CD4-positive, alpha-beta T cell (primary cell): ENCODE results near the gene SNX30. TPM values are rescaled to one million over a fixed set of nuclear protein-coding genes. Genes with fewer than 3 reads are reported as not detected.

Source experiments
- ATAC-seq: fragments of 200-7000 bp; cut with Tn5 transposase; one replicate; pipeline ENCODE4 v1.10.0; 2022; ENCODE audit warnings: mild to moderate bottlenecking; ENCODE audit not compliant: poor library complexity
- CTCF ChIA-PET: fragments of 350-600 bp; sonication (Branson Sonifier 250); formaldehyde crosslinking; loops from one replicate; lab custom pipeline; 2021; ENCODE audit warnings: antibody characterized with exemption, inconsistent platforms; lab: Charles Lee
- POLR2A ChIA-PET: fragments of 350-600 bp; sonication (Branson Sonifier 250); formaldehyde crosslinking; loops from one replicate; lab custom pipeline; 2021; ENCODE audit warnings: antibody characterized with exemption, inconsistent platforms; lab: Charles Lee
- DNase-seq, 14 experiments: peaks; one replicate each; pipeline ENCODE4 v3.0.0-alpha.2; 2013 to 2020; ENCODE audit warnings: mixed read lengths in 2 of 14
- H3K27ac ChIP-seq, 2 donors: one replicate each; pipeline versions ENCODE4 v1.5.1 to v1.7.0; 2013; ENCODE audit warnings: low read length in 2 of 2, low read depth in 1 of 2, mild to moderate bottlenecking in 1 of 2
- H3K27me3 ChIP-seq, 2 experiments: 1 replicate in 1 of 2; 2 replicates in 1 of 2; pipeline versions ENCODE4 v1.6.1 to v1.7.0; 2013; ENCODE audit warnings: low read length in 2 of 2, control low read depth in 1 of 2, mild to moderate bottlenecking in 1 of 2, moderate library complexity in 1 of 2; ENCODE audit not compliant: insufficient read depth in 2 of 2, control insufficient read depth in 1 of 2
- H3K36me3 ChIP-seq: one replicate; pipeline ENCODE4 v1.6.1; 2013; ENCODE audit warnings: low read length, control low read depth; ENCODE audit not compliant: insufficient read depth
- H3K4me1 ChIP-seq: one replicate; pipeline ENCODE4 v1.6.1; 2013; ENCODE audit warnings: low read length, control low read depth; ENCODE audit not compliant: insufficient read depth
- H3K4me3 ChIP-seq: one replicate; pipeline ENCODE4 v1.5.1; 2013; ENCODE audit warnings: mild to moderate bottlenecking, low read length, moderate library complexity
- H3K9me3 ChIP-seq, 2 experiments: 1 replicate in 1 of 2; 2 replicates in 1 of 2; pipeline versions ENCODE4 v1.6.1 to v1.7.0; 2013; ENCODE audit warnings: low read length in 2 of 2, mild to moderate bottlenecking in 2 of 2, control low read depth in 1 of 2, moderate library complexity in 1 of 2; ENCODE audit not compliant: control insufficient read depth in 1 of 2, insufficient read depth in 1 of 2
- H3K27ac Mint-ChIP-seq: one replicate; pipeline ENCODE4 v1.8.0; 2020; ENCODE audit warnings: mixed read lengths
- H3K27me3 Mint-ChIP-seq: one replicate; pipeline ENCODE4 v1.8.0; 2021; ENCODE audit warnings: mixed read lengths
- H3K36me3 Mint-ChIP-seq: one replicate; pipeline ENCODE4 v1.8.0; 2021; ENCODE audit warnings: low read depth, mixed read lengths
- H3K4me1 Mint-ChIP-seq: one replicate; pipeline ENCODE4 v1.8.0; 2021; ENCODE audit warnings: low read depth, mixed read lengths
- H3K4me3 Mint-ChIP-seq: one replicate; pipeline ENCODE4 v1.8.0; 2020; ENCODE audit warnings: mild to moderate bottlenecking, mixed read lengths
- H3K9me3 Mint-ChIP-seq: one replicate; pipeline ENCODE4 v1.8.0; 2020; ENCODE audit warnings: mixed read lengths
- intact Hi-C, 2 experiments: fragments of 100-400 bp; cut with DNase I in 1 of 2; cut with micrococcal nuclease in 1 of 2; formaldehyde crosslinking; loops; one replicate each; pipeline versions ENCODE4 v1.15.1 to v1.9.0; 2023 to 2025; cut with DNase I, micrococcal nuclease
- total RNA-seq, 174 experiments: library from RNA in 2 of 174; stranded (reverse) in 2 of 174; gene quantifications; one replicate each; pipeline ENCODE4 v1.2.3 and lab custom pipeline; 2021 to 2026
- TF ChIP-seq, protein P1 (sequence below): fragments of 200-600 bp; IDR thresholded peaks from one replicate; pipeline ENCODE4 v1.8.0; 2022; ENCODE audit warnings: antibody characterized with exemption, mild to moderate bottlenecking

The SNX30 gene
- total RNA-seq, 2 experiments from 2014 or later, result 5.2 to 5.8 TPM

GRCh38 chr9:112785986-112786385 is 35.4 kb downstream of the SNX30 start:
- DNase-seq (no peak), ATAC-seq (no peak)
- Mint-ChIP-seq H3K27ac (no peak overlapping the region), H3K4me1 (peaks cover 43% of the 10 kb centered on the region), H3K27me3 (no peaks in the 10 kb centered on the region), H3K9me3 (no peaks in the 10 kb centered on the region), H3K4me3 (no peak overlapping the region), H3K36me3 (no peaks in the 10 kb centered on the region)
- no peaks in the 10 kb centered on the region for H3K36me3 ChIP-seq
- no peaks in the 10 kb centered on the region for H3K9me3 ChIP-seq
- intact Hi-C loops, result loop anchor here in 1 of 2 experiments (5.0 kb wide), 1 partner anchor 34 kb away; the partner anchor contains the start of gene SNX30
- no peak overlapping the region for H3K27ac ChIP-seq
- ChIA-PET POLR2A (interaction anchor here (0.6 to 1.2 kb wide), 2 partner anchors 23 to 102 kb away, joined by 4 read pairs; no protein-coding TSS in a partner anchor), CTCF (interaction anchor here (0.6 kb wide), 1 partner anchor 40 kb away, joined by 3 read pairs; no protein-coding TSS in a partner anchor)
- no peak overlapping the region for H3K4me3 ChIP-seq
- peaks cover 11% of the 10 kb centered on the region for H3K4me1 ChIP-seq
- TF ChIP-seq, protein P1, sequence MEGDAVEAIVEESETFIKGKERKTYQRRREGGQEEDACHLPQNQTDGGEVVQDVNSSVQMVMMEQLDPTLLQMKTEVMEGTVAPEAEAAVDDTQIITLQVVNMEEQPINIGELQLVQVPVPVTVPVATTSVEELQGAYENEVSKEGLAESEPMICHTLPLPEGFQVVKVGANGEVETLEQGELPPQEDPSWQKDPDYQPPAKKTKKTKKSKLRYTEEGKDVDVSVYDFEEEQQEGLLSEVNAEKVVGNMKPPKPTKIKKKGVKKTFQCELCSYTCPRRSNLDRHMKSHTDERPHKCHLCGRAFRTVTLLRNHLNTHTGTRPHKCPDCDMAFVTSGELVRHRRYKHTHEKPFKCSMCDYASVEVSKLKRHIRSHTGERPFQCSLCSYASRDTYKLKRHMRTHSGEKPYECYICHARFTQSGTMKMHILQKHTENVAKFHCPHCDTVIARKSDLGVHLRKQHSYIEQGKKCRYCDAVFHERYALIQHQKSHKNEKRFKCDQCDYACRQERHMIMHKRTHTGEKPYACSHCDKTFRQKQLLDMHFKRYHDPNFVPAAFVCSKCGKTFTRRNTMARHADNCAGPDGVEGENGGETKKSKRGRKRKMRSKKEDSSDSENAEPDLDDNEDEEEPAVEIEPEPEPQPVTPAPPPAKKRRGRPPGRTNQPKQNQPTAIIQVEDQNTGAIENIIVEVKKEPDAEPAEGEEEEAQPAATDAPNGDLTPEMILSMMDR, result no peak
- H3K27me3 ChIP-seq, result no peaks in the 10 kb centered on the region

GRCh38 chr9:112786829-112787520 is 36.4 kb downstream of the SNX30 start:
- Mint-ChIP-seq H3K36me3 (no peaks in the 10 kb centered on the region), H3K9me3 (no peaks in the 10 kb centered on the region), H3K27me3 (no peaks in the 10 kb centered on the region), H3K4me1 (peaks cover 41% of the 10 kb centered on the region), H3K4me3 (no peak overlapping the region), H3K27ac (no peak overlapping the region)
- H3K27ac ChIP-seq, result no peak overlapping the region
- H3K4me3 ChIP-seq, result no peak overlapping the region
- ChIA-PET POLR2A (interaction anchor here (0.6 to 1.2 kb wide), 2 partner anchors 24 to 82 kb away, joined by 4 read pairs; no protein-coding TSS in a partner anchor), CTCF (no interaction called here)
- DNase-seq, result no peak
- intact Hi-C loops, result loop anchor here in 1 of 2 experiments (5.0 kb wide), 1 partner anchor 35 kb away; the partner anchor contains the start of gene SNX30
- no peaks in the 10 kb centered on the region for H3K27me3 ChIP-seq
- H3K36me3 ChIP-seq, result no peaks in the 10 kb centered on the region
- no peaks in the 10 kb centered on the region for H3K9me3 ChIP-seq
- peaks cover 11% of the 10 kb centered on the region for H3K4me1 ChIP-seq
- no peak for ATAC-seq
- TF ChIP-seq, protein P1, result no peak

DNA sequence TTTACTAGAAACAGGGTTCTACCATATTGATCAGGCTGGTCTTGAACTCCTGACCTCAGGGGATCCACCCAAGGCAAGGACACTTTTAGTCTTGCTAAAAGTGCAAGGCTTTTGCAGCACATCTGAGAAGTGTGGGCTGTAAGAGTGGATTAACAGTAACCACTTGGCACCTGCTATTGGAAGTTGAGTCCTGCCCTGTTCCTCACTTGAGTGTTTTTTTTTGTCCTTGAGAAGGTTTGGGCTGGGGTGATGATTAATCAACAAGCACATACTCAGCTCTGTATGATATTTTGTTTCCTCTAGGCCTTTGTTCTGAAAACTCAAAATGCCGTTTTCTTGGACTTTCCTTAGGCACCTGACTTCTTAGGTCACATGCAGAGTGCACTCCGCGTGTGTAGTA is 37.4 kb downstream of the SNX30 start:
- intact Hi-C loops, result loop anchor here in 1 of 2 experiments (5.0 kb wide), 1 partner anchor 36 kb away; the partner anchor contains the start of gene SNX30
- POLR2A ChIA-PET, result interaction anchor here (0.6 kb wide), 1 partner anchor 81 kb away, joined by 4 read pairs; no protein-coding TSS in a partner anchor
- no peaks in the 10 kb centered on the region for H3K9me3 ChIP-seq
- H3K27ac ChIP-seq, result no peak overlapping the region
- Mint-ChIP-seq H3K9me3 (no peaks in the 10 kb centered on the region), H3K27ac (no peak overlapping the region), H3K4me1 (peaks cover 34% of the 10 kb centered on the region), H3K4me3 (no peak overlapping the region), H3K27me3 (no peaks in the 10 kb centered on the region), H3K36me3 (no peaks in the 10 kb centered on the region)
- DNase-seq (no peak), ATAC-seq (no peak)
- CTCF ChIA-PET, result no interaction called here
- no peak overlapping the region for H3K4me3 ChIP-seq
- no peaks in the 10 kb centered on the region for H3K27me3 ChIP-seq
- TF ChIP-seq, protein P1, result no peak
- H3K4me1 ChIP-seq, result peaks cover 11% of the 10 kb centered on the region
- H3K36me3 ChIP-seq, result no peaks in the 10 kb centered on the region
